Measurements from ENCODE around the gene GLG1. TPM values are rescaled to one million over a fixed set of nuclear protein-coding genes. Genes with fewer than 3 reads are reported as not detected.

GLG1 gene
- total RNA-seq, 1 experiment from 2014 or later, result 135 TPM

DNA sequence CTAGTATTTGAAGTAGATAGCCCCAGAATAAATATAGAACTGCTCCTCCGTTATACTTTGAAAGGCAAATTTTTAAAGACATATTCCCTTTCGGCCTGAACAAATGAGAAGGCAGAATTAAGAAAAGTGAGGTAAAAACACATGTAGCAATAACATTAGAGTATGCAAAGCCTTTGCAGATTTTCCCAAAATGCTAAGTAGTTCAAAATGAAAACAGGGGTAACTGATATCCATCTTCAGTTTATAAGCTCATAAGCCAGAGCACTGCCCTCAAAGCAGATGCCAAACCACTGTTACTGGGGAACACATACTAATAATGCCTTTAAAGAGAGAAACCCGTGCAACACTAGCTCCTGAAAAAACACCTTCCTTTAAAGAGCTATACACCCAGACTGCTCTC is 134.4 kb downstream of the GLG1 start:
- Histone ChIP-seq H3K4me2 (ENCODE audit: insufficient read depth, insufficient read length, low read length) (no peak overlapping the region), H2AK5ac (ENCODE audit: insufficient read length, low read length) (no peak overlapping the region), H3K27ac (ENCODE audit: insufficient read length, low read depth, low read length) (no peak overlapping the region), H3K79me1 (ENCODE audit: insufficient read depth, low read depth, low read length, poor library complexity, severe bottlenecking) (no peaks in the 10 kb centered on the region), H3K23ac (ENCODE audit: insufficient read length, low read depth, low read length) (no peak overlapping the region), H3K18ac (ENCODE audit: insufficient read length, low read depth, low read length) (no peak overlapping the region), H4K91ac (ENCODE audit: insufficient read length, low read depth, low read length) (no peak overlapping the region), H3K9ac (ENCODE audit: extremely low read depth, insufficient read length, low read length) (no peak overlapping the region), H2AFZ (ENCODE audit: low read length) (no peak overlapping the region), H2BK20ac (ENCODE audit: low read depth, low read length, poor library complexity, severe bottlenecking) (no peak overlapping the region), H2BK12ac (ENCODE audit: insufficient read length, low read depth, low read length) (no peak overlapping the region), H2BK5ac (ENCODE audit: insufficient read length, low read length) (no peak overlapping the region), H4K20me1 (ENCODE audit: control insufficient read depth, insufficient read depth, insufficient read length) (no peaks in the 10 kb centered on the region), H3K4ac (ENCODE audit: low read depth, low read length) (no peak overlapping the region), H3K56ac (ENCODE audit: insufficient read length, low read depth, low read length) (no peak overlapping the region), H3K14ac (ENCODE audit: insufficient read depth, low read length) (no peak overlapping the region), H2BK120ac (ENCODE audit: low read depth, low read length, poor library complexity, severe bottlenecking) (no peak overlapping the region), H2BK15ac (ENCODE audit: low read depth, low read length) (no peak overlapping the region), H4K8ac (replicated peaks; ENCODE audit: insufficient read length, low read depth, low read length) (no peak overlapping the region), H3T11ph (ENCODE audit: low read length) (no peak overlapping the region), H3K23me2 (ENCODE audit: insufficient read length, low read depth, low read length, poor library complexity, severe bottlenecking) (no peaks in the 10 kb centered on the region), H3K9me3 (ENCODE audit: control insufficient read depth, low read depth, low read length) (no peaks in the 10 kb centered on the region), H3K4me1 (ENCODE audit: insufficient read depth, low read length) (no peaks in the 10 kb centered on the region), H3K27me3 (ENCODE audit: insufficient read depth, low read length) (no peaks in the 10 kb centered on the region), H3K79me2 (ENCODE audit: insufficient read depth, low read length) (no peaks in the 10 kb centered on the region), H4K5ac (ENCODE audit: insufficient read length, low read depth, low read length) (no peak overlapping the region)
- TF ChIP-seq, protein P1, sequence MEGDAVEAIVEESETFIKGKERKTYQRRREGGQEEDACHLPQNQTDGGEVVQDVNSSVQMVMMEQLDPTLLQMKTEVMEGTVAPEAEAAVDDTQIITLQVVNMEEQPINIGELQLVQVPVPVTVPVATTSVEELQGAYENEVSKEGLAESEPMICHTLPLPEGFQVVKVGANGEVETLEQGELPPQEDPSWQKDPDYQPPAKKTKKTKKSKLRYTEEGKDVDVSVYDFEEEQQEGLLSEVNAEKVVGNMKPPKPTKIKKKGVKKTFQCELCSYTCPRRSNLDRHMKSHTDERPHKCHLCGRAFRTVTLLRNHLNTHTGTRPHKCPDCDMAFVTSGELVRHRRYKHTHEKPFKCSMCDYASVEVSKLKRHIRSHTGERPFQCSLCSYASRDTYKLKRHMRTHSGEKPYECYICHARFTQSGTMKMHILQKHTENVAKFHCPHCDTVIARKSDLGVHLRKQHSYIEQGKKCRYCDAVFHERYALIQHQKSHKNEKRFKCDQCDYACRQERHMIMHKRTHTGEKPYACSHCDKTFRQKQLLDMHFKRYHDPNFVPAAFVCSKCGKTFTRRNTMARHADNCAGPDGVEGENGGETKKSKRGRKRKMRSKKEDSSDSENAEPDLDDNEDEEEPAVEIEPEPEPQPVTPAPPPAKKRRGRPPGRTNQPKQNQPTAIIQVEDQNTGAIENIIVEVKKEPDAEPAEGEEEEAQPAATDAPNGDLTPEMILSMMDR (conservative IDR thresholded peaks at IDR 0.05), result no peak
- Mint-ChIP-seq H3K36me3 (ENCODE audit: insufficient read depth in 1 of 3, low read depth in 3 of 3) (peaks cover 46 to 94% (median 80%) of the 10 kb centered on the region in 3 experiments; a peak in 6 of 7 replicates), H3K4me3 (no peak overlapping the region), H3K27me3 (ENCODE audit: low read depth) (no peaks in the 10 kb centered on the region), H3K27ac (no peak overlapping the region), H3K9me3 (no peaks in the 10 kb centered on the region), H3K4me1 (no peaks in the 10 kb centered on the region)
- no peak for DNase-seq
- WGBS (ENCODE audit: extremely low coverage, insufficient read length, low lambda C conversion rate), result no CpG with 5 or more reads among the region's 3 CpGs

Measured in H9 (cell line).